Neural cell (in vitro differentiated cells): ENCODE measurements around the gene AGTRAP.

Experiments
- EP300 ChIP-seq: fragments of 450-650 bp; conservative IDR thresholded peaks from 2 replicates; pipeline ENCODE4 v1.6.1; 2014; ENCODE audit warnings: antibody characterized with exemption, mild to moderate bottlenecking, moderate library complexity; ENCODE audit not compliant: poor library complexity, severe bottlenecking
- EZH2 ChIP-seq: fragments of 200-600, 300-800 bp; shearing (Covaris generic), sonication (generic); IDR thresholded peaks from 2 replicates; pipeline ENCODE4 v1.6.1; 2014; ENCODE audit warnings: antibody characterized with exemption, low read length, borderline replicate concordance, mild to moderate bottlenecking; ENCODE audit not compliant: insufficient read depth, poor library complexity, severe bottlenecking
- MXI1 ChIP-seq: fragments of 450-650 bp; conservative IDR thresholded peaks from 2 replicates; pipeline ENCODE4 v1.6.1; 2014; ENCODE audit warnings: antibody characterized with exemption, mild to moderate bottlenecking; ENCODE audit not compliant: poor library complexity, severe bottlenecking
- POLR2AphosphoS5 ChIP-seq: IDR thresholded peaks from 2 replicates; pipeline ENCODE4 v1.6.1; 2012
- RAD21 ChIP-seq: fragments of 450-650 bp; conservative IDR thresholded peaks from 2 replicates; pipeline ENCODE4 v1.6.1; 2014; ENCODE audit warnings: antibody characterized with exemption, mild to moderate bottlenecking, moderate library complexity
- REST ChIP-seq: IDR thresholded peaks from 2 replicates; pipeline ENCODE4 v1.6.1; 2012; ENCODE audit warnings: borderline replicate concordance
- SMC3 ChIP-seq: fragments of 450-650 bp; conservative IDR thresholded peaks from 2 replicates; pipeline ENCODE4 v1.6.1; 2014; ENCODE audit warnings: antibody characterized with exemption, mild to moderate bottlenecking, moderate library complexity; ENCODE audit not compliant: poor library complexity
- TAF1 ChIP-seq: IDR thresholded peaks from 2 replicates; pipeline ENCODE4 v1.6.1; 2012; ENCODE audit warnings: low read depth
- TF ChIP-seq, protein P1 (sequence below): fragments of 450-650 bp; IDR thresholded peaks from 2 replicates; pipeline ENCODE4 v1.5.1; 2014; ENCODE audit warnings: antibody characterized with exemption, mild to moderate bottlenecking, moderate library complexity; ENCODE audit not compliant: poor library complexity, severe bottlenecking

GRCh38 chr1:11787251-11787803, 51.4 kb downstream of the AGTRAP start:
- TF ChIP-seq, protein P1, sequence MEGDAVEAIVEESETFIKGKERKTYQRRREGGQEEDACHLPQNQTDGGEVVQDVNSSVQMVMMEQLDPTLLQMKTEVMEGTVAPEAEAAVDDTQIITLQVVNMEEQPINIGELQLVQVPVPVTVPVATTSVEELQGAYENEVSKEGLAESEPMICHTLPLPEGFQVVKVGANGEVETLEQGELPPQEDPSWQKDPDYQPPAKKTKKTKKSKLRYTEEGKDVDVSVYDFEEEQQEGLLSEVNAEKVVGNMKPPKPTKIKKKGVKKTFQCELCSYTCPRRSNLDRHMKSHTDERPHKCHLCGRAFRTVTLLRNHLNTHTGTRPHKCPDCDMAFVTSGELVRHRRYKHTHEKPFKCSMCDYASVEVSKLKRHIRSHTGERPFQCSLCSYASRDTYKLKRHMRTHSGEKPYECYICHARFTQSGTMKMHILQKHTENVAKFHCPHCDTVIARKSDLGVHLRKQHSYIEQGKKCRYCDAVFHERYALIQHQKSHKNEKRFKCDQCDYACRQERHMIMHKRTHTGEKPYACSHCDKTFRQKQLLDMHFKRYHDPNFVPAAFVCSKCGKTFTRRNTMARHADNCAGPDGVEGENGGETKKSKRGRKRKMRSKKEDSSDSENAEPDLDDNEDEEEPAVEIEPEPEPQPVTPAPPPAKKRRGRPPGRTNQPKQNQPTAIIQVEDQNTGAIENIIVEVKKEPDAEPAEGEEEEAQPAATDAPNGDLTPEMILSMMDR = no peak
- TF ChIP-seq POLR2AphosphoS5 (no peak), EP300 (no peak), MXI1 (no peak), EZH2 (no peak), RAD21 (no peak), REST (no peak), SMC3 (no peak), TAF1 (no peak)
